ENCODE measurements around the gene TFF2.

Gene TFF2

DNA sequence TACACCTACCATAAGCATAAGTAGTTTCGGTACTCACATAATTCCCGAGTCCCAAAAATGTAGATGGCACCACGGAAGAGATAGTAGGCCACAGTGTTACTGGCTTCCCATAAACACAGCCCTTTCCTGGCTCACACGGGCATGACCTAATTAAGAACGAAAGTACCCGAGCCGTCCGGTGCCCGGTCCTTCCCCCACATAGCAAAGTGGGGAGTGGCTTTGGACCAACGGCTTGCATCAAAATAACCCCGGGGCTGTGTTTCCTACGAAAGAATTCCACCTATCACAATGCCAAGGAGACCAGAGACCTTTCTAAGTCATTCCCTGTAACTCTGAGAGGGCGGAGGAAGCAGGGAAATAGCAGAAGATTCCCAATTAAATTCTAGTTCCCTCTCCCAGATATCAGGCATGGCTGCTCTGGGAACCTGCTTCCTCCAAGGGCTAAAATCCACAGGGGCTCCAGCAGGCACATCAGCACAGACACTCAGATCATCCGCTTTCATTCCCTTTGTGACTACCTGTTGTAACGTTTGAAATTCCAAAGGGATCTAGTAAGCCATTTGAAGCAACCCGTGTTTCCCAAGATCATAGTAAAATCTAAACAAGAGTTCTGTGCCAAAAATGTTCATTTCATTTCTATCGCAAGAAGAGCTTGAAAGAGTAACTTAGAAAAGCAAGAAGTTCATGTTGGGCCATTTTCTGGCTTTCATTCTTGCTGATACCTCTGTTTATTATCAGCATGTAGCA lies 45.3 kb upstream of the TFF2 start, which contains the start of gene TMPRSS3:
TSS of gene TMPRSS3 (minus strand) at position 148 of the 747 bp plus-strand sequence. CDS start 635 bp downstream, outside the sequence.
- Histone ChIP-seq H3K4me3 (ENCODE audit: low read length) (no peak within 1 kb of the TSS), H2BK15ac (replicated peaks; ENCODE audit: low read depth) (no peak within 1 kb of the TSS), H3K36me3 (ENCODE audit: control insufficient read depth, insufficient read depth, low read length) (no peaks in the 10 kb centered on the region), H3K79me2 (ENCODE audit: control insufficient read depth, insufficient read depth, low read length) (no peaks in the 10 kb centered on the region), H3K56ac (ENCODE audit: low read length) (no peak within 1 kb of the TSS), H3K18ac (ENCODE audit: low read length) (no peak within 1 kb of the TSS), H2BK120ac (ENCODE audit: low read depth, low read length) (no peak within 1 kb of the TSS), H3K79me1 (ENCODE audit: low read length) (no peaks in the 10 kb centered on the region), H3K4ac (ENCODE audit: low read depth, low read length) (no peak within 1 kb of the TSS), H3K9ac (ENCODE audit: low read length) (no peak within 1 kb of the TSS), H2AK5ac (ENCODE audit: low read length) (no peak within 1 kb of the TSS), H3K4me2 (ENCODE audit: low read length) (no peak within 1 kb of the TSS), H3K23ac (ENCODE audit: low read length) (no peak within 1 kb of the TSS), H3K4me1 (ENCODE audit: control insufficient read depth, low read depth, low read length) (no peaks in the 10 kb centered on the region), H3K27me3 (ENCODE audit: insufficient read depth, low read length, poor library complexity) (no peaks in the 10 kb centered on the region), H4K8ac (ENCODE audit: low read depth, low read length) (no peak within 1 kb of the TSS), H3K27ac (ENCODE audit: low read depth, low read length) (no peak within 1 kb of the TSS), H2BK5ac (ENCODE audit: low read length) (no peak within 1 kb of the TSS), H4K5ac (ENCODE audit: low read length) (no peak within 1 kb of the TSS)
- WGBS (ENCODE audit: extremely low coverage, insufficient coverage, low lambda C conversion rate): no CpG with 5 or more reads among the region's 17 CpGs
- peak; percentile 22 for DNase-seq

DNA sequence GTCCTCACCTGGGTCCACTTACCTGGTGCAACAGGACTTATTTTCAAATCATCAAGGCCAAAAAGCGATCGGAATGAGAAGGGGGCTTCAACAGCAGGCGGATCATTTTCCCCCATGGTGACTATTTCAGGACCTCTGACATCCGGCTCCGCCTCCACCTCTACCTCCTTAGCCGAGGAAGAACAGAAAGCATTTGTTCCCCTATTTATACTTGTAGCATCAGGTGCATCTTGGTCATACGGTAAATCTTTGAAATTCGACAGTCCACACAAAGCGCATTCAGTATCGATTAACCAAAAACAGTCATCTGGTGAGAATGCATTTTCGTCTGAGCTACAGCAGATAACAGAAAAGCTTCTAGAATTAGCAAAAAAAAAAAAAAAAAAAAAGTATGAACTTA lies 44.5 kb upstream of the TFF2 start:
- Histone ChIP-seq H3K4ac (ENCODE audit: low read depth, low read length) (no peak overlapping the region), H2BK15ac (replicated peaks; ENCODE audit: low read depth) (no peak overlapping the region), H3K27me3 (ENCODE audit: insufficient read depth, low read length, poor library complexity) (no peaks in the 10 kb centered on the region), H2BK120ac (ENCODE audit: low read depth, low read length) (no peak overlapping the region), H3K18ac (ENCODE audit: low read length) (no peak overlapping the region), H3K23ac (ENCODE audit: low read length) (no peak overlapping the region), H2BK5ac (ENCODE audit: low read length) (no peak overlapping the region), H3K36me3 (ENCODE audit: control insufficient read depth, insufficient read depth, low read length) (no peaks in the 10 kb centered on the region), H3K79me2 (ENCODE audit: control insufficient read depth, insufficient read depth, low read length) (no peaks in the 10 kb centered on the region), H4K8ac (ENCODE audit: low read depth, low read length) (no peak overlapping the region), H3K4me3 (ENCODE audit: low read length) (no peak overlapping the region), H3K27ac (ENCODE audit: low read depth, low read length) (no peak overlapping the region), H2AK5ac (ENCODE audit: low read length) (no peak overlapping the region), H3K4me2 (ENCODE audit: low read length) (no peak overlapping the region), H3K4me1 (ENCODE audit: control insufficient read depth, low read depth, low read length) (no peaks in the 10 kb centered on the region), H3K9ac (ENCODE audit: low read length) (no peak overlapping the region), H3K79me1 (ENCODE audit: low read length) (no peaks in the 10 kb centered on the region), H4K5ac (ENCODE audit: low read length) (no peak overlapping the region), H3K56ac (ENCODE audit: low read length) (no peak overlapping the region)
- DNase-seq: no peak
- no CpG with 5 or more reads among the region's 11 CpGs for WGBS (ENCODE audit: extremely low coverage, insufficient coverage, low lambda C conversion rate)

DNA sequence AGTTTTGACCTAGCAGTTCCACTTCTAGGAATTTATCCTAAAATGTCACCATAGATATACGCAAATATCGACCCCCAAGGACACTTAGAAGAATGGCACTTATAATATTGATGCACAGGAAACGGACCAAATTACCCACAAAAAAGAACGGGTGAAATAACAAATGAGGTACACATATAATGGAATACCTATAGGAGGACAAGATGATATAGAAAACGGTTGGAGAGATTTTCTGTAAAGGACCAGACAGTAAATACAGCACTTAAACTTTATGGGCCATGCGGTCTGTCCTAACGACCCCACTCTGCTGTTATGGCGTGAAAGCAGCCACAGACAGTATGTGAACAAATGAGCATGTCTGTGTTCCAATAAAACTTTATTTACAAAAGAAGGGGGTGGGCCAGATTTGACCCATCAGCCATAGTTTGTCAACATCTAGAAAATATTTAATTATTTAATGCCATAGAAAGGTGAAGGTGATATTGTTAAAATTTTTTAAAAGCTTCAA lies 42.7 kb upstream of the TFF2 start:
- no peak overlapping the region for H3K4me2 ChIP-seq (ENCODE audit: low read length)
- no peak overlapping the region for H4K5ac ChIP-seq (ENCODE audit: low read length)
- DNase-seq: no peak
- no peak overlapping the region for H2BK15ac ChIP-seq (replicated peaks; ENCODE audit: low read depth)
- no peak overlapping the region for H2BK120ac ChIP-seq (ENCODE audit: low read depth, low read length)
- no peaks in the 10 kb centered on the region for H3K79me2 ChIP-seq (ENCODE audit: control insufficient read depth, insufficient read depth, low read length)
- H2AK5ac ChIP-seq (ENCODE audit: low read length): no peak overlapping the region
- H3K56ac ChIP-seq (ENCODE audit: low read length): no peak overlapping the region
- no peaks in the 10 kb centered on the region for H3K4me1 ChIP-seq (ENCODE audit: control insufficient read depth, low read depth, low read length)
- no peak overlapping the region for H3K23ac ChIP-seq (ENCODE audit: low read length)
- H3K36me3 ChIP-seq (ENCODE audit: control insufficient read depth, insufficient read depth, low read length): no peaks in the 10 kb centered on the region
- no peaks in the 10 kb centered on the region for H3K79me1 ChIP-seq (ENCODE audit: low read length)
- H3K4ac ChIP-seq (ENCODE audit: low read depth, low read length): no peak overlapping the region
- WGBS (ENCODE audit: extremely low coverage, insufficient coverage, low lambda C conversion rate): no CpG with 5 or more reads among the region's 8 CpGs
- no peak overlapping the region for H4K8ac ChIP-seq (ENCODE audit: low read depth, low read length)
- H3K18ac ChIP-seq (ENCODE audit: low read length): no peak overlapping the region
- no peak overlapping the region for H2BK5ac ChIP-seq (ENCODE audit: low read length)
- H3K27ac ChIP-seq (ENCODE audit: low read depth, low read length): no peak overlapping the region
- no peaks in the 10 kb centered on the region for H3K27me3 ChIP-seq (ENCODE audit: insufficient read depth, low read length, poor library complexity)
- no peak overlapping the region for H3K4me3 ChIP-seq (ENCODE audit: low read length)
- H3K9ac ChIP-seq (ENCODE audit: low read length): no peak overlapping the region

DNA sequence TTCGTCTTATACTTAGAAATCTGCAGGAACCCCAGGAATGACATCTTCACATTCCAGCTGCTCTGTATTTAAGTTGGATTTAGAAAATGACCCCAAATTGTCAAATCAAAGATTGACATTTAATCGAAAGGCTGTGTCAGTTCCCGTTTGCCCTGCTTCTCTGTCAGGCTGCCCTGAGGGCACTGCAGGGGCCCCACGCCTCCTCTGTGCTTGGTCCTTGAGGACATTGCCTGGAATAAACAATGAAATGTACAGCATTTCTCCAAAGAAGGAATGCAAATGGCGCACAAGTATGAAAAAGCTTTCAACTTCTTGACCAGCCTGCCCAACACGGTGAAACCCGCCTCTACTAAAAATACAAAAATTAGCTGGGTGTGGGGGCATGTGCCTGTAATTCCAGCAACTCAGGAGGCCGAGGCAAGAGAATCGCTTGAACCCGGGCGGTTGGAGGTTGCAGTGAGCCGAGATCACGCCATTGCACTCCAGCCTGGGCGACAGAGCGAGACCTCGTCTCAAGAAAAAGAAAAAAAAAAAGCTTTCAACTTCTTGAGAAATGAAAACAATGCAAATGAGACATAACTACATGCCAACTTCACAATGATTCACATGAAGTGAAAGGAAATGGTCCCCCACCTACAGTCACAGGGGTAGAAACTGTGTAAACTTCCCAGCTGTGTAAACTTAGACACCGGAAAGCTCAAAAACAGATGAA lies 42.1 kb upstream of the TFF2 start:
- H3K4me3 ChIP-seq (ENCODE audit: low read length): no peak overlapping the region
- H2AK5ac ChIP-seq (ENCODE audit: low read length): no peak overlapping the region
- H3K4me1 ChIP-seq (ENCODE audit: control insufficient read depth, low read depth, low read length): no peaks in the 10 kb centered on the region
- no peak overlapping the region for H3K9ac ChIP-seq (ENCODE audit: low read length)
- no peak overlapping the region for H2BK15ac ChIP-seq (replicated peaks; ENCODE audit: low read depth)
- no peak overlapping the region for H2BK120ac ChIP-seq (ENCODE audit: low read depth, low read length)
- no peaks in the 10 kb centered on the region for H3K36me3 ChIP-seq (ENCODE audit: control insufficient read depth, insufficient read depth, low read length)
- no peaks in the 10 kb centered on the region for H3K79me1 ChIP-seq (ENCODE audit: low read length)
- DNase-seq: no peak
- no peaks in the 10 kb centered on the region for H3K27me3 ChIP-seq (ENCODE audit: insufficient read depth, low read length, poor library complexity)
- WGBS (ENCODE audit: extremely low coverage, insufficient coverage, low lambda C conversion rate): no CpG with 5 or more reads among the region's 17 CpGs
- H4K8ac ChIP-seq (ENCODE audit: low read depth, low read length): no peak overlapping the region
- no peak overlapping the region for H3K23ac ChIP-seq (ENCODE audit: low read length)
- no peak overlapping the region for H3K56ac ChIP-seq (ENCODE audit: low read length)
- no peaks in the 10 kb centered on the region for H3K79me2 ChIP-seq (ENCODE audit: control insufficient read depth, insufficient read depth, low read length)
- H3K18ac ChIP-seq (ENCODE audit: low read length): no peak overlapping the region
- H4K5ac ChIP-seq (ENCODE audit: low read length): no peak overlapping the region
- no peak overlapping the region for H3K4ac ChIP-seq (ENCODE audit: low read depth, low read length)
- H3K4me2 ChIP-seq (ENCODE audit: low read length): no peak overlapping the region
- H2BK5ac ChIP-seq (ENCODE audit: low read length): no peak overlapping the region
- H3K27ac ChIP-seq (ENCODE audit: low read depth, low read length): no peak overlapping the region

DNA sequence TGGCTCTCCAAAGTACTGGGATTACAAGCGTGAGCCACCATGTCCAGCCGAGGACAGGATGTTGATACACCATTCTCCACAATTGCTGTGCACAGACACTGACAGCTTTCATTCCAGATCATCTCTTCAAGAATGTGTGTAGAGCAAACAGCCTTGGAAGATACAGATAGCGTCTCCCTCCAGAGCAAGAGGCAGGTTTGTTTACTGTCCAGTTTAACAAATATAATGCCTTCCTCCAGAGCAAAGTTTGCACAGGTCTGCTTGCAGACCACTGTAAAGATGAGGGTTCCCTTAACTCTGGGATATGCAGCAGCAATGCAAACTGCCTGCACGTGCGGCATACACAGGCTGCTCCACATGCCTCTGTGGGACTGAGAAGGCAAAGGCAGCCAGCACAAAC lies 40.5 kb upstream of the TFF2 start:
- no peaks in the 10 kb centered on the region for H3K79me2 ChIP-seq (ENCODE audit: control insufficient read depth, insufficient read depth, low read length)
- H2AK5ac ChIP-seq (ENCODE audit: low read length): no peak overlapping the region
- H3K79me1 ChIP-seq (ENCODE audit: low read length): no peaks in the 10 kb centered on the region
- no peak overlapping the region for H3K23ac ChIP-seq (ENCODE audit: low read length)
- no peaks in the 10 kb centered on the region for H3K27me3 ChIP-seq (ENCODE audit: insufficient read depth, low read length, poor library complexity)
- no peak for DNase-seq
- no peak overlapping the region for H3K9ac ChIP-seq (ENCODE audit: low read length)
- H3K4ac ChIP-seq (ENCODE audit: low read depth, low read length): no peak overlapping the region
- no peak overlapping the region for H3K27ac ChIP-seq (ENCODE audit: low read depth, low read length)
- no peaks in the 10 kb centered on the region for H3K4me1 ChIP-seq (ENCODE audit: control insufficient read depth, low read depth, low read length)
- no peak overlapping the region for H2BK5ac ChIP-seq (ENCODE audit: low read length)
- H2BK120ac ChIP-seq (ENCODE audit: low read depth, low read length): no peak overlapping the region
- no peak overlapping the region for H3K4me2 ChIP-seq (ENCODE audit: low read length)
- H3K56ac ChIP-seq (ENCODE audit: low read length): no peak overlapping the region
- H3K18ac ChIP-seq (ENCODE audit: low read length): no peak overlapping the region
- H2BK15ac ChIP-seq (replicated peaks; ENCODE audit: low read depth): no peak overlapping the region
- no peaks in the 10 kb centered on the region for H3K36me3 ChIP-seq (ENCODE audit: control insufficient read depth, insufficient read depth, low read length)
- no CpG with 5 or more reads among the region's 5 CpGs for WGBS (ENCODE audit: extremely low coverage, insufficient coverage, low lambda C conversion rate)
- H3K4me3 ChIP-seq (ENCODE audit: low read length): no peak overlapping the region
- no peak overlapping the region for H4K5ac ChIP-seq (ENCODE audit: low read length)
- H4K8ac ChIP-seq (ENCODE audit: low read depth, low read length): no peak overlapping the region
